HG03457 (cell line): ENCODE data around the gene CDH26.

Experiments
- ATAC-seq: cut with Tn5 transposase; IDR thresholded peaks from one replicate; pipeline ENCODE4 v1.9.1; 2021; ENCODE audit warnings: moderate number of reproducible peaks; ENCODE audit not compliant: unreplicated experiment

Gene CDH26

GRCh38 chr20:59977086-59977485 lies 18.9 kb downstream of the CDH26 start:
- ATAC-seq = no peak

- ATAC-seq = no peak
These were observed 24.9 kb downstream of the CDH26 start for GRCh38 chr20:59983076-59983475.

GRCh38 chr20:59984541-59984940 lies 26.3 kb downstream of the CDH26 start:
- no peak for ATAC-seq

DNA sequence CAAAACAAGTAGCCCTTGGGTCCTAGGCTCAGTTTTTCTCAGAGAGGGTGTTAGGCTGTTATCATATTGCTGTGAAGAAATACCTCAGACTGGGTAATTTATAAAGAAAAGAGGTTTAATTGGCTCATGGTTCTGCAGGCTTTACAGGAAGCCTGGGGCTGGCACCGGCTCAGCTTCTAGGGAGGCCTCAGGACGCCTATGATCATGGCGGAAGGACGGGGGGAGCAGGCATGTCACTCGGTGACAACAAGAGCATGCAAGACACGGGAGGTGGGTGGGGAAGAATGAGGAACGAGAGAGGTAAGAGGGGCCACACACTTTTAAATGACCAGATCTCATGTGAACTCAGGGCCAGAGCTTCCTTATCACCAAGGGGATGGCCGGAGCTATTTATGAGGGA lies 26.9 kb downstream of the CDH26 start:
- no peak for ATAC-seq

DNA sequence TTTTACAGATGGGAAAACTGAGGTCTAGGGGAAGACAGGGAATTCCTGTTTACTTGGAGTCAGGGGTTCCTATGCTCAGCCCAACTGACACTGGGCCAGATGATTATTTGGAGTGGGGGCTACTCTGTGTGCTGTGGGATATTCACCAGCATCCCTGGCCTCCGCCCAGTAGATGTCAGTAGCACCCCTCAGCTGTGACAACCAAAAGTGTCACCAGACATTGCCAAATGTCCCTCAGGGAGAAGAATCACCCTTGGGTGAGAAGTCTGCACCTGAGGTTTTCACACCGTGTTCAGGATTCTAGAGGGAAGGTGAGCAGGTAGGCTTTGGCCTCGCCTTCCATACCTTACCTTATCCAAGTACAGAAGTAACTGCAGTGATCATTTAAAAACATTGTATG lies 27.6 kb downstream of the CDH26 start:
- no peak for ATAC-seq

DNA sequence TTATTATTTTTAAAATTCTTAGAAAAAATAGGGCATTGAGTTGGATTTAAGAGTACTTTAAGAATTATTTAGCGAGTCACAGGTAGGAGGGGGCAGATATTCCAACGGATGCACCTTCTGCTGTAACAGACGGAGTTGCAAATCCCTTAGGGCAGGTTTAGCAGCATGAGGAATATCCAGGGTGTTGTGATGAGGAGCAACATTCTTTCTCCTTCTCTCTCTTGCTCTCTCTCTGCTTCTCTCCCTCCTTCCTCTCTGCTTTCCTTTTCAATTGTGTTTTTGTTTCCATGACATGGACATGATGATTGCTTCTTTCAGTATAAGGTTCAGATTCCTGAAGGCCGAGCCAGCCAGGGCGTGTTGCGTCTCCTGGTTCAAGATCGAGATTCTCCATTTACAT lies 28.9 kb downstream of the CDH26 start:
- ATAC-seq = no peak

DNA sequence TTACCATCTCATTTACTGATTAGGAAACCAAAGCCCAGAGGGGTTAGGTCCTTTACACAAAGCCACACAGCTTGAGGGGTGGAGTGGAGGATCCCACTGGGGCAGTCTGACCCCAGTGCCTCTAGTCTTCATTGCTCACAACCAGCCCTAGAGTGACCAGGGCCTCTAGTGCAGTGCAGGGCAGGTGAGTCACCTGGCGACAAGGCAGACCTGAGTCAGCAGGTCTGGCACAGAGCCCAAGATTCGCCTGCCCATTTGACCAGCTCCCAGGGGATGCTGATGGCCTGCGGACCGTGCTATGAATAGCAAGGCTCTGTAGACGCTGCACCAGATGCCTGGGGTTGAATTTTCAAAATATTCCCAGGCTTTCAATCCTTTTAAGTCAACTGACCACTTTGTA lies 29.9 kb downstream of the CDH26 start:
- ATAC-seq = no peak

- ATAC-seq = no peak
These were observed 34.4 kb downstream of the CDH26 start for GRCh38 chr20:59992526-59993084.

DNA sequence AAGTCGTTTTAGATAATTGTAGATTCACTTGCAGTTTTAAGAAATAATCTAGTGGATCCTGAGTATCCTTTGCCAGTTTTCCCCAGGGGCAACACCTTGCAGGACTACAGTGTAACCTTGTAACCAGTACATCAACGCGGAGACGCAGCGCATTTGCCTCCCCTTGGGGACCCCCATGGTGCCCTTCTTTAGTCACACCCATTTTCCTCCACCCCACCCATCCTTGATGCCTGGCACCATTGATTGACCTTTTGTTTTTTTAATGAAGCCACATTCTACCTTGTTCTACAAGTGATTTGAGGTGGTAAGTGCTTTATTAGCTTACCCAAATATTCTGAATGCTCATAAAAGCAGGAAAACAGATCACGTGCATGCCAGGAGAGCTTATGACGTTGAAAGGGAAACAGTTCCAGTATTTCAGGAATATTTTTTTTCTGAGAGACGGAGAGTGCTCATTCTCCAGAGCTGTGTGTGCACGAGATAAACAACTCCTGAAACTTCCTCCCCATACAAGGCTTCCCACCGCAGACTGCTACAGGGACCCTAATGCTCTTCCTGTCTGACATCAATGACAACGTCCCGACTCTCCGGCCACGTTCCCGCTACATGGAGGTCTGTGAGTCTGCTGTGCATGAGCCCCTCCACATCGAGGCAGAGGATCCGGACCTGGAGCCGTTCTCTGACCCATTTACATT lies 35.7 kb downstream of the CDH26 start:
- no peak for ATAC-seq

DNA sequence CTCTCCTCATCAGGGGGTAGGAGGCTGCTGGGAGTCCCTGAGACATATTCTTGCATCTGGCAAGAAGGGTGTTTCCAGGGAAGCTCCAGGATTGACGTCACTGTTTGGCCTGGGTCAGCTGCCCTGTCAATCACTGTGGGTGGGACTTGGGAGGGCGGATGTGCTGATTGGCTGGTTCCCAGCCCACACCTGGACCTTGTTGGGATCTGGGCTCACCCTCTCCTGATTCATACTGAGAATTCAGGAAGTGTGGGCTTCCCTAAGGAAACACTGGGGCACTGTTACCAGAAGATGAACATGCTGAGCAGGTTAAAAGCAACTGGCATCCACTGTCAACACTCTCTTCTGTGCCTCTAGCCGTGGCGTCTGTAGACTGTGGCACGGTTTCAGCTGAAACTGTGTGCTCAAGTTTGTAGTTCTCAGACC lies 36.5 kb downstream of the CDH26 start:
- no peak for ATAC-seq

GRCh38 chr20:59996108-59996507 lies 37.9 kb downstream of the CDH26 start:
- ATAC-seq = no peak

GRCh38 chr20:59997896-59998295 lies 39.7 kb downstream of the CDH26 start:
- ATAC-seq = no peak

DNA sequence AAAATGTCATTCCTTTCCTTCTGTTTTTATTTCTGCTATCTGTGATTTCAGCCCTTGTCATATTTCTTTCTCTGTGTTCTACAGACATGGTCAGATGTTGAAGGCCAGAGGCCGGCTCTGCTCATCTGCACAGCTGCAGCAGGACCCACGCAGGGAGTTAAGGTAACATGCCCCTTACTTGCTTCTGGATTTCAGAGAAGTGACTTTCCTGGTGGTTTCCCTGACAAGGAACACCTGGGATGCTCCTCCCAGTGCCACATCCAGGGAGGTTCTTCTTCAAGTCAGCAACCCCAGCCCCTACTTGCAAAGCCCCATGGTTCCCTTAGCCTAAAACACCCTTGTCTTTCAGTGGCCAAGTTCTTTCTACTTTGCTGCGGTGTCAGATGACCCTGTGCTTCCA lies 41.3 kb downstream of the CDH26 start:
- ATAC-seq = no peak

GRCh38 chr20:60000271-60001042 lies 42.2 kb downstream of the CDH26 start:
- ATAC-seq = no peak

- ATAC-seq = no peak
These were observed 42.9 kb downstream of the CDH26 start for GRCh38 chr20:60001108-60001507.

DNA sequence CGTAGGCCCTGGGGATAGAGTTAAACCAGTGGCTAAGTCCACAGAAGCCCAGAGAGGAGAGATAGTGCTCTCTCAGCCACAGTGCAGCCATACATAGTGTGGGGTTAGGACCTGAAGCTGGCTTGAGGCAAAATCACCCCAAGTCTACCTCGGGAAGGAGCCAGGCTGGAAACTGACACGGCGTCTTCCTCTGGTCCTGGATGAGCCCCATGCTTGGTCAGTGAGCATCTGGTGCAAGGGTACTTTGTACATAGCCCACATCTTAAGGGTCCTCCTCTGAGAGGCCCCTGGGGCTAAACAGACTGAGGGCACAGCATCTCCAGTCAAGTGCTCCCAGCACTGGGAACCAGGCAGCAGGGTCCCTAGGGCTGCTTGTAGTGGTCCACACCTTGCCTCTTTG lies 45.6 kb downstream of the CDH26 start:
- no peak for ATAC-seq

GRCh38 chr20:60006261-60006660 lies 48.0 kb downstream of the CDH26 start:
- ATAC-seq = no peak

GRCh38 chr20:60007464-60007863 lies 49.2 kb downstream of the CDH26 start:
- ATAC-seq = no peak

DNA sequence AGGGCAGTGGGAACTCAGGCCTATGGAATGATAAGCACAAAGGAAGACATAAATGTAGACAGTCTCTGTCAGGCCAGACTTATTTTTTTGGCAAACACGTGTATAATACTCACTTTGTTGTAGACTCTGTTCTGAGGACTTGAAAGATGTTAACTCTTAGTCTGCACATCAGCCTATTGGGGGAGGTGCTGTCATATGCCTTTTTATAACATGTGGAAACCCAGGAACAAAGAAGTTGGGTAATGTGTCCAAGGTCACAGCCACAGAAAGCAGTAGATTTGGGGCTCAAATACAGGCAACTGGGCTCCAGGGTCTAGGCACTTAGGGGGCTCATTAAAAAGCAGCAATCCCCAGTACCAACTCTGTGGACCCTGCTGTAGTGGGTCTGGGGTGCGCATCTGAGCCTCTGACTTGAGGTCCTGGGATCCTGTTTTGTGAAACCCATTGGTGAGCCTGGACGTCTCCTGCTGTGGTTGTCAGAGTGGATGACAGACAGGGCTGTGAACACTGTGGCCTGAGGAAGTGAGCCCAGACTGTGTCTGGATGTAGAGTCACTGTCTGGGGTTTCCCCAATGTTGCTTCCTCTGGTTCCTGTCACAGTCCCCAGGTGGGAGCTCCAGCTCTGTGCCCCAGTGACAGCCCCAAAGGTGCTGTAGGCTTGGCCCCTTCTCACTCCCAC lies 50.0 kb downstream of the CDH26 start:
- ATAC-seq = no peak

- no peak for ATAC-seq
These were observed 51.1 kb downstream of the CDH26 start for GRCh38 chr20:60009318-60009717.

- ATAC-seq = no peak
These were observed 51.8 kb downstream of the CDH26 start for GRCh38 chr20:60009826-60010616.
